NCI-H446 (cell line): Measurements from ENCODE around the gene OSBPL10.

Experiments used
- DNase-seq, 2 experiments: peaks; one replicate each; lab custom pipeline; 2025; lab: John Stamatoyannopoulos, UW

The OSBPL10 gene

GRCh38 chr3:31848163-31848818 is 132.8 kb downstream of the OSBPL10 start:
- DNase-seq = no peak

- no peak for DNase-seq
Measured at GRCh38 chr3:31847760-31848159, 133.3 kb downstream of the OSBPL10 start.

- no peak for DNase-seq
Measured at GRCh38 chr3:31841515-31841914, 139.5 kb downstream of the OSBPL10 start.

- DNase-seq = no peak
Measured at GRCh38 chr3:31840252-31840651, 140.8 kb downstream of the OSBPL10 start.

GRCh38 chr3:31839144-31839917 is 141.7 kb downstream of the OSBPL10 start:
- no peak for DNase-seq

GRCh38 chr3:31836131-31837075 is 144.7 kb downstream of the OSBPL10 start:
- DNase-seq = no peak

- no peak for DNase-seq
Measured at GRCh38 chr3:31833391-31834190, 147.5 kb downstream of the OSBPL10 start.

GRCh38 chr3:31832551-31832950 is 148.5 kb downstream of the OSBPL10 start:
- DNase-seq = no peak

GRCh38 chr3:31831591-31831990 is 149.5 kb downstream of the OSBPL10 start:
- peak in 1 of 2 experiments; percentile 0 for DNase-seq

GRCh38 chr3:31829826-31830426 is 151.1 kb downstream of the OSBPL10 start:
- DNase-seq = no peak

- DNase-seq = no peak
Measured at GRCh38 chr3:31829010-31829409, 152.1 kb downstream of the OSBPL10 start.

- DNase-seq = no peak
Measured at GRCh38 chr3:31828007-31828406, 153.1 kb downstream of the OSBPL10 start.

- DNase-seq = no peak
Measured at GRCh38 chr3:31823184-31823583, 157.9 kb downstream of the OSBPL10 start.

- no peak for DNase-seq
Measured at GRCh38 chr3:31821118-31821517, 159.9 kb downstream of the OSBPL10 start.

- DNase-seq = no peak
Measured at GRCh38 chr3:31819441-31819840, 161.6 kb downstream of the OSBPL10 start.

GRCh38 chr3:31817411-31817966 is 163.6 kb downstream of the OSBPL10 start:
- DNase-seq = no peak

GRCh38 chr3:31815631-31816440 is 165.2 kb downstream of the OSBPL10 start:
- DNase-seq = no peak

- DNase-seq = no peak
Measured at GRCh38 chr3:31815006-31815405, 166.1 kb downstream of the OSBPL10 start.

GRCh38 chr3:31813686-31814085 is 167.4 kb downstream of the OSBPL10 start:
- no peak for DNase-seq

- DNase-seq = no peak
Measured at GRCh38 chr3:31813197-31813596, 167.9 kb downstream of the OSBPL10 start.
